Measurements from ENCODE around the gene FOXN4.

Gene FOXN4

DNA sequence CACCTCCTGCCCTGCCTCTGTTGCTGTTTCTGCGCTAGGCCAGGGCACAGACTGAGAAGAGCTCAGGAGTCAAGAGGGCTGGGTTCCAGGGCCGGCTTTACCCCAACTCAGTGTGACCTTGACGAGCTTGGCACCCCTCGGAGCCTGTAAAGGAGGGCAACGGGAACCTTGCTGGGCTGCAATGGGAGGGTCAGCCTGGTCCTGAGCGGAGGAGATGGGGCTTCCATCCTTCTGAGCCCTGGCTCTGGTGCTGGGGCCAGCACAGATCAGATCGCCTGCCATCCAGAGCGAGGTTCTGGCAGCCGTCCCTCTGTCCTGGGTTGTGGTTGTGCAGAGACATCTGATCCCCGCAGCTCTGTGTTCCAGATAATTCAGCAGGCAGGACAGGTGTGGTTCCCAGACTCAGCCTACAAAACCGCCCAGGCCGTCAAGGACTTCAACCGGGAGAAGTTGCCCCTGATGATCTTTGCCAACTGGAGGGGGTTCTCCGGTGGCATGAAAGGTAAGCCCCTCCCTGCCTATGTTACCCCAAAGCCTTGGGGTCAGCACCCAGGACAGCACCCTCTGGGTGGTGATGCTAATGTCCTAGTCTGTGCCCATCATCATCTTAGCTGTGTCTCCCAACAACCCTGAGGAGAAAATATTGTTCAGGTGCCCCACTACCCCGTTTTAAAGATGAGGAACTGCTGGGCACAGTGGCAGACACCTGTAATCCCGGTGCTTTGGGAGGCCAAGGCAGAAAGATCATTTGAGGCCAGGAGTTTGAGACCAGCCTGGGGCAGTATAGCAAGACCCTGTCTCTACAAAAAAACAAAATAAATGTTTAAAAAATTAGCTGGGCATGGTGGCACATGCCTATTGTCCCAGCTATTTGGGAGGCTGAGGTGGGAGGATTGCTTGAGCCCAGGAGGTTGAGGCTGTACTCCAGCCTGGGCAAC, 50.2 kb downstream of the FOXN4 start:
- DNase-seq (ENCODE audit: low read depth in 2 of 2): no peak

DNA sequence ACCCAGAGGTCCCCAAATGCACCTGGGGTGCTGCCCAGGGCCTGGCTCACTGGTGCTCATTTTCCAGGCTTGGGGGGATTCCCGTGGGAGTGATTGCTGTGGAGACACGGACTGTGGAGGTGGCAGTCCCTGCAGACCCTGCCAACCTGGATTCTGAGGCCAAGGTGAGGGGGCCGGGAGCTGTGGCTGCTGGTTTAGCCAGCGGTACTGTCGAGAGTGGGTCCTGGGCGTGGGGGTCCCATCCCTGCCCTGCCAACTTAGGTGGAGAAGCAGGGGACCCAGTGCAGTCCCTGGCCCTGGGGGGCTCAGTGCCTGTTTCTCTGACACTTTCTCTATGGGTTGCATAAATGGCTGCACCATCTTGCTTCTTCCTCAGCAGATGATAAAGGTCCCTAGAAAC, 50.9 kb downstream of the FOXN4 start:
- no peak for DNase-seq (ENCODE audit: low read depth in 2 of 2)

DNA sequence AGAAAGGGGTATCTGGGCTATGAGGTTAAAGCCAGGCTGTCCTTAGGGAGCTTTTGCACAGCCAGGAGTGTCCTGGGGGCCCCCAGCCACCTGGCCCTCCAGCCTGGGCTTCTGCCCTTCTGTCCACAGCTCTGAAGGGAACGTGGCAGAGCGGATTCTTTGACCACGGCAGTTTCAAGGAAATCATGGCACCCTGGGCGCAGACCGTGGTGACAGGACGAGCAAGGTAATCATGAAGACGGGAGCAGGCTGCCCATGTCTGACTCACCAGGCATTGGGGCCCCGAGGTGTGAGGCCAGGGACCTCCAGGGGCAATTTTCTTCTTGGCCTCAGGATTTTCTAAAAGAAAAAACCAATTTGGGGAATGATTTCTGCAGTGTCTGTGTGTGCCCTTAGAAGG, 53.1 kb downstream of the FOXN4 start:
- DNase-seq (ENCODE audit: low read depth in 2 of 2): no peak

GRCh38 chr12:109255377-109255776, 53.7 kb downstream of the FOXN4 start:
- no peak for DNase-seq (ENCODE audit: low read depth in 2 of 2)

- no peak for DNase-seq (ENCODE audit: low read depth in 2 of 2)
Measured at GRCh38 chr12:109253913-109254544, 55.1 kb downstream of the FOXN4 start.

GRCh38 chr12:109252799-109253198, 56.3 kb downstream of the FOXN4 start:
- DNase-seq (ENCODE audit: low read depth in 2 of 2): no peak

DNA sequence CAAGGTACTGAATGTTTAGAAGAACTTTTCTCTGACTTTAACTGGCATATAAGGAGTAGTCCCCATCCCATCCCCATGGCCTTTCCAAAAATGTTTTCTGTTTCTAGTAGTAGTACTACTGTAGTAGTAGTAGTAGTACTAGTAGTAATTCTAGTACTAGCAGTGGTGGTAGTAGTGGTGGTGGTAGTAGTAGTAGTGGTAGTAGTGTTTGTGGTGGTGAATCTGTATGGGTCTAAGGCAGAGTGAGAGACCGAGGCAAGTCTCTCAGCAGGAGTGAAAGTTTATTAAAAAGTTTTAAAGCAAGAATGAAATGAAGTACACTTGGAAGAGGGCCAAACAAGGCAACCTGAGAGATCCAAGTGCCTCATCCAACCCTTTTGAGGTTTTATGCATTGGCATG, 58.6 kb downstream of the FOXN4 start:
- DNase-seq (ENCODE audit: low read depth in 2 of 2): no peak

DNA sequence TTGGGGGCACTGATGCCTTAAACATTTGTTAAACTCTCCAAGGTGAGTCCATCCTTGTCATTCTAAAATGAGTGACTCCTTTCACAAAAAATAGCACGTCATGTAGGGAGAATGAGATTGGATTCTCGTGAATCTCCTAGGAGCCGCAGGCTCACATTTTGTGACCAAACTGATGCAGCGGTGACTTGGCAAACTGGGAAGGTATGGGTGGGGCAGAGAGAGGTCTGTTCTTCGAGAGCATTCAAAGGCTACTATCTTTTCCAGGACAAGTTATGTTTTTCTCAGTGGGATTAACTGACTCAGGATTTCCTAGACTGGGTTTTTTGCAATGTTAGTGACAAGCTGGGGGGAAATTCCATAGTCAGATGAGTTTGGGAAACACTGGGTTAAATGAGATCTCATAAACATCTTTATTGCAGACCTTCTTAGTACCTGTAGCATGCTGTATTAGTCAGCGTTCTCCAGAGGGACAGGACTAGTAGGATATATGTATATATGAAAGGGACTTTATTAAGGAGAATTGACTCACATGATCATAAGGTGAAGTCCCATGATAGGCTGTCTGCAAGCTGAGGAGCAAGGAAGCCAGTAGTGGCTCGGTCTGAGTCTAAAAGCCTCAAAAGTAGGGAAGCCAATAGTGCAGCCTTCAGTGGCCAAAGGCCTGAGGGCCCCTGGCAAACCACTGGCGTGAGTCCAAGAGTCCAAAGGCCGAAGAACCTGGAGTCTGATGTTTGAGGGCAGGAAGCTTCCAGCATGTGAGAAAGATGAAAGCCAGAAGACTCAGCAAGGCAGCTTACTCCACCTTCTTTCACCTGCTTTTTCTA, 61.0 kb downstream of the FOXN4 start:
- DNase-seq (ENCODE audit: low read depth in 2 of 2): no peak

- DNase-seq (ENCODE audit: low read depth in 2 of 2): no peak
Measured at GRCh38 chr12:109246221-109246620, 62.9 kb downstream of the FOXN4 start.

GRCh38 chr12:109244073-109244472, 65.0 kb downstream of the FOXN4 start:
- DNase-seq (ENCODE audit: low read depth in 2 of 2): no peak

DNA sequence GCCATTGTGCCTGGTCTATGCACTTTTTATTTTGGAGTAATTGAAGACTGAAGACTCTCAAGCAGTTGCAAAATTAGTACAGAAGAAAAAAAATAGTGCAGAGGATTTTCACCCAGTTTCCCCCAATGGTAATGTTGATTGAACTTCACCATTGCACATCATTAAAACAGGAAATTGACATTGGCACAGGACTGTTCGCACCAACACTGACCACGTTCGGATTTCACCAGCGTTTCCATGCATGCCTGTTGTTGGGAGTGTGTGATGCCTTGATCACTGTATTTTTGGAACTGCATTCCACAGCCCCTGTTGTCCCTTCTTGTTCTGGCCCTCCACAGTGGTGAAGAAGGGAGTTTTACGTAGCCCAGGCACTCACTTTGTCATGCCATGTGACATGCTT, 67.1 kb downstream of the FOXN4 start:
- DNase-seq (ENCODE audit: low read depth in 2 of 2): no peak

- no peak for DNase-seq (ENCODE audit: low read depth in 2 of 2)
Measured at GRCh38 chr12:109240365-109240764, 68.7 kb downstream of the FOXN4 start.

DNA sequence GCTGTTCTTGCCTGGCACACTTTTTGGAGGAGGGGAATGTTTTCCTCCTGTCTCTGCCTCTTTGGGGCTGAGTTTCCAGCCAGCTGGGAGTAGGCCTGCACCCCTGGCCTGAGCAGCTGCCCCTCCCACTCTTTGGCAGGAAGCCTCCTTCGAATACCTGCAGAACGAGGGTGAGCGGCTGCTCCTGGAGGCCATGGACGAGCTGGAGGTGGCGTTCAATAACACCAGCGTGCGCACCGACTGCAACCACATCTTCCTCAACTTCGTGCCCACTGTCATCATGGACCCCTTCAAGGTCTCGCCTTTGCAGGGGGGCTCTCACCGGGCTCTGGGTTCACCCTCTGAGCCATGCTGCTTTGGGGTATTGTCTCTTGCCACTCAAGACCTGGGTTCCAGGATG, 69.4 kb downstream of the FOXN4 start:
- DNase-seq (ENCODE audit: low read depth in 2 of 2): no peak

GRCh38 chr12:109239179-109239578, 69.9 kb downstream of the FOXN4 start:
- DNase-seq (ENCODE audit: low read depth in 2 of 2): no peak

- no peak for DNase-seq (ENCODE audit: low read depth in 2 of 2)
Measured at GRCh38 chr12:109236257-109236656, 72.8 kb downstream of the FOXN4 start.

- no peak for DNase-seq (ENCODE audit: low read depth in 2 of 2)
Measured at GRCh38 chr12:109234012-109234411, 75.1 kb downstream of the FOXN4 start.

DNA sequence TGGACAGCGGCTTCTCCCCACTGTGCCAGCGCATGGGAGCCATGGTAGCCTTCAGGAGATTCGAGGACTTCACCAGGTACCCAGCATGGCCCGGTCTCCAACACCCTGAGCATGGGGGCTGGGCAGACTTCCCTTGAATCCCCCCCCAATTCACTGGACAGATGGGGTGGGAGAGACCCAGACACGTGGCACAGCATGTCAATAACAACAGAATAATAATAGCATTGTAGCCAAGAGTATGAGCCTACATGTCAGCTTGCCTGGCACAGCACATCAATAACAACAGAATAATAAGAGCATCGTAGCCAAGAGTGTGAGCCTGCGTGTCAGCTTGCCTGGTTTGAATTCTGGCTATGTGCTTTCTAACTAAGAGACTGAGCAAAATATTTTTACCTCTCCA, 76.4 kb downstream of the FOXN4 start:
- no peak for DNase-seq (ENCODE audit: low read depth in 2 of 2)

DNA sequence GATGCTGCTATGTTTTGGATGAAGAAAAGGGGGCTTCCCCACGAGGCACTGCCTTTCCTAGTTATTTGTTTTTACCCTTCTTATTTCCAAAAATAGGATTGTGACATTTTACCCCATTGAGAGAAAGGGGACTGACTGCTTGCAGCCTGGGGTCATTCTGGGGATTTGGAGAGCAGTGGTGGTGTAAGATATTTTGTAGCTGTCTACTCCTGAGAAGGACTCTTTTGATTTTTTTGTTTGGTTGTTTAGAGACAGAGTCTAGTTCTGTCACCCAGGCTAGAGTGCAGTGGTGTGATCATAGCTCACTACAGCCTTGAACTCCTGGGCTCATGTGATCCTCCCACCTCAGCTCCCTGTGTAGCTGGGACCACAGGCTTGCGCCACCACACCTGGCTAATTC, 78.9 kb downstream of the FOXN4 start:
- no peak for DNase-seq (ENCODE audit: low read depth in 2 of 2)

DNA sequence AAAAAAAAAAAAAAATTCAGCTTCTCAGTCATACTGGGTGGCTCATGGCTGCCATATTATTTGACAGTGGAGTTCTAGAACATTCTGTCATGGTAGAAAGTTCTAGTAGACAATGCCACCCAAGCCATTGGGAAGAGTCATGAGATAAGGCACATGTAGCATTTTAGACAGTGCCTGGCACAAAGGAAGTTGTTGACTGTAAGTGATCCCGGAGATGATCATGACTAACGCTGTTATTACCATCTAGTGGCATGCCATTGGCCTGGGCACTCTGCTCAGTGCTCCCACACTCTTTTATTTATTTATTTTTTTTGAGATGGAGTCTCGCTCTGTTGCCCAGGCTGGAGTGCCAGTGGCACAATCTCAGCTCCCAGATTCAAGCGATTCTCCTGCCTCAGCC, 80.4 kb downstream of the FOXN4 start:
- no peak for DNase-seq (ENCODE audit: low read depth in 2 of 2)
